SH-SY5Y (cell line): ENCODE results near the gene WDR46.

Experiments used
- GATA2 ChIP-seq: IDR thresholded peaks from 2 replicates; pipeline ENCODE4 v1.6.1; 2011; ENCODE audit warnings: mild to moderate bottlenecking, low read depth, low read length
- GATA3 ChIP-seq: IDR thresholded peaks from 2 replicates; pipeline ENCODE4 v1.6.1; 2011; ENCODE audit warnings: low read depth, mild to moderate bottlenecking, low read length, moderate library complexity

WDR46 gene

GRCh38 chr6:33259032-33259431, 30.0 kb downstream of the WDR46 start:
- TF ChIP-seq GATA3 (no peak), GATA2 (no peak)

GRCh38 chr6:33254591-33254990, 34.4 kb downstream of the WDR46 start:
- TF ChIP-seq GATA3 (no peak), GATA2 (no peak)

- TF ChIP-seq GATA3, result no peak
- no peak for TF ChIP-seq GATA2
Observed at GRCh38 chr6:33252759-33253158, 36.3 kb downstream of the WDR46 start.

GRCh38 chr6:33251395-33252012, 37.5 kb downstream of the WDR46 start:
- TF ChIP-seq GATA2 (no peak), GATA3 (no peak)

GRCh38 chr6:33250731-33251130, 38.3 kb downstream of the WDR46 start:
- TF ChIP-seq GATA2, result no peak
- no peak for TF ChIP-seq GATA3

GRCh38 chr6:33249732-33250630, 39.1 kb downstream of the WDR46 start:
- no peak for TF ChIP-seq GATA2

GRCh38 chr6:33248932-33249731, 39.9 kb downstream of the WDR46 start:
- TF ChIP-seq GATA3 (no peak), GATA2 (no peak; the same call in 1 of the 2 replicates)

- TF ChIP-seq GATA3, result no peak
- no peak for TF ChIP-seq GATA2
Observed at GRCh38 chr6:33248643-33248931, 40.5 kb downstream of the WDR46 start.

- TF ChIP-seq GATA3, result no peak
- no peak for TF ChIP-seq GATA2
Observed at GRCh38 chr6:33247977-33248642, 40.9 kb downstream of the WDR46 start.

GRCh38 chr6:33243476-33243875, 45.6 kb downstream of the WDR46 start:
- TF ChIP-seq GATA2 (no peak), GATA3 (no peak)

GRCh38 chr6:33241968-33242367, 47.1 kb downstream of the WDR46 start:
- TF ChIP-seq GATA2 (no peak), GATA3 (no peak)

- no peak for TF ChIP-seq GATA3
- TF ChIP-seq GATA2, result no peak
Observed at GRCh38 chr6:33237741-33238140, 51.3 kb downstream of the WDR46 start.

GRCh38 chr6:33236852-33237251, 52.2 kb downstream of the WDR46 start:
- no peak for TF ChIP-seq GATA3

- TF ChIP-seq GATA3 (no peak), GATA2 (no peak)
Observed at GRCh38 chr6:33236328-33236727, 52.7 kb downstream of the WDR46 start.
